GM10248 (cell line): ENCODE data around the gene SMG7.

ENCODE experiments used
- CTCF ChIA-PET: fragments of 300-600 bp; sonication (Branson Sonifier 250); formaldehyde crosslinking; extraction: SDS; loops from one replicate; lab custom pipeline; 2021; ENCODE audit warnings: antibody characterized with exemption; lab: Yijun Ruan, JAX
- POLR2A ChIA-PET: fragments of 350-650 bp; sonication (Branson Sonifier 250); formaldehyde crosslinking; extraction: SDS; loops from one replicate; lab custom pipeline; 2020; ENCODE audit warnings: antibody characterized with exemption; lab: Yijun Ruan, JAX
- DNase-seq: peaks from one replicate; pipeline ENCODE4 v3.0.0; 2012; ENCODE audit errors: extremely low spot score
- TF ChIP-seq, protein P1 (sequence below): IDR thresholded peaks from 2 replicates; pipeline ENCODE4 v1.5.1; 2012; ENCODE audit warnings: mild to moderate bottlenecking, low read depth; ENCODE audit errors: extremely low read depth, missing control alignments, control extremely low read depth

The SMG7 gene

GRCh38 chr1:183550915-183551314 lies 78.6 kb downstream of the SMG7 start:
- CTCF ChIA-PET, result interaction anchor here (1.0 to 1.1 kb wide), 4 partner anchors 11 to 58 kb away, joined by 3 read pairs; no protein-coding TSS in a partner anchor
- DNase-seq, result no peak
- POLR2A ChIA-PET, result no interaction called here
- TF ChIP-seq, protein P1, sequence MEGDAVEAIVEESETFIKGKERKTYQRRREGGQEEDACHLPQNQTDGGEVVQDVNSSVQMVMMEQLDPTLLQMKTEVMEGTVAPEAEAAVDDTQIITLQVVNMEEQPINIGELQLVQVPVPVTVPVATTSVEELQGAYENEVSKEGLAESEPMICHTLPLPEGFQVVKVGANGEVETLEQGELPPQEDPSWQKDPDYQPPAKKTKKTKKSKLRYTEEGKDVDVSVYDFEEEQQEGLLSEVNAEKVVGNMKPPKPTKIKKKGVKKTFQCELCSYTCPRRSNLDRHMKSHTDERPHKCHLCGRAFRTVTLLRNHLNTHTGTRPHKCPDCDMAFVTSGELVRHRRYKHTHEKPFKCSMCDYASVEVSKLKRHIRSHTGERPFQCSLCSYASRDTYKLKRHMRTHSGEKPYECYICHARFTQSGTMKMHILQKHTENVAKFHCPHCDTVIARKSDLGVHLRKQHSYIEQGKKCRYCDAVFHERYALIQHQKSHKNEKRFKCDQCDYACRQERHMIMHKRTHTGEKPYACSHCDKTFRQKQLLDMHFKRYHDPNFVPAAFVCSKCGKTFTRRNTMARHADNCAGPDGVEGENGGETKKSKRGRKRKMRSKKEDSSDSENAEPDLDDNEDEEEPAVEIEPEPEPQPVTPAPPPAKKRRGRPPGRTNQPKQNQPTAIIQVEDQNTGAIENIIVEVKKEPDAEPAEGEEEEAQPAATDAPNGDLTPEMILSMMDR, result no peak

DNA sequence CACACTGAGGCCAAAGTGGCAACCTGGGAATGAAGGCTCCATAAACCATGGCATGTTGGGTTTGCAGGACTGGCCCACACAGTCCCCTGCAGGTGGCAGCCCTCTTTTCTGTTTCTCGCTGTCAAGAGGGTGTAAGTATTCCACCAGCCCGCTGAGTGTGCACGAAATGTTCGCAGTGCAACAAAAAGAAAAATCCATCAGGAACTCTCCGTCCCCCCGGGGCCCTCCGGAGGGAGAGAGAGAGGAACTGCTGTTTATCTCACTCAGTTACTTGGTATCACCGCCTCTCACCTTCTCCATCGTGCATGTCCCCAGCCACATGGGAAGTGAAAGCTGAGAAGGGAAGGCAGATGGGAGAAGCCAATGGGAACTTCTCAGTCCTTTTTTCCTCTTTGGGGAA lies 79.6 kb downstream of the SMG7 start:
- ChIA-PET CTCF (interaction anchor here (1.0 to 1.1 kb wide), 4 partner anchors 12 to 57 kb away, joined by 3 read pairs; no protein-coding TSS in a partner anchor), POLR2A (no interaction called here)
- DNase-seq, result no peak
- TF ChIP-seq, protein P1, result no peak

GRCh38 chr1:183552441-183552840 lies 80.1 kb downstream of the SMG7 start:
- CTCF ChIA-PET, result no interaction called here
- DNase-seq, result no peak
- TF ChIP-seq, protein P1, result no peak
- POLR2A ChIA-PET, result no interaction called here

DNA sequence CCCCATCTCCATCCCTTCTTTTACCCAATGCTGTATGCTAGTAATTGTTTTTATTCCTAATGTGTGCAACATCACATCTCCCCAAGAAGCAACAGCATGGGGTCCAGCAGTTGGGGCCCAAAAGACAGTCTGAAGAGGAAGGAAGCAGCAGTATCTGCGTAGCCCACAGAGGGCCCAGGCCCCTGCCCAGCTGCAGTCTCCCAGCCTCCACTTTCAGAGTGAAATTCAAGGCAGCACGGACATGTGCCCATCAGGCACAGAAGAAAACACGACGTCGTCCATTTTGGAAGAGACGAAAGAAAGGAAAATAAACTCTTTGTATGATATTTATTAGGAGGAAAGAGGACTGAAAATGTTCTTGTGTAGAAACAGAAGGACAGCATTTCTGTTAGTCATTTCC lies 80.6 kb downstream of the SMG7 start:
- TF ChIP-seq, protein P1, result no peak
- ChIA-PET CTCF (no interaction called here), POLR2A (no interaction called here)
- no peak for DNase-seq

DNA sequence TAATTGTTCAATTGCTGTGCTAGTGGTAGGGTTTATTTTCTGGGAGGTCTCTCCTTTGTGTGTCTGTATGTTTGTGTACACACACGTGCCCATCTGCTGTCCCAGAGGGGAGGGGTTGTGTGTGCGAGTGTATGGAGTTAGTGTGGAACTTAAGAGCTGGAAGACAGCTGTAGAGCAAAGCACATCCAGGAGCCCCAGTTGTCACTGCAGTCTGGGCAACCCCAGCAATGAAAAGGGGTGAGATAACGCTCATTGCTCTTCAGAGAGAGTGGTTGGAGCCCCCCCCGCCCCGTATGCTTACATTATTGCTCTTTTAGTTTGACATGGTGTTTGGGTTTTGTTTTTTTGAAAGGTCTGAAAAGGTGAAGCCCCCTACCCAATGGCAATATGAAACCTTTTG lies 81.0 kb downstream of the SMG7 start:
- CTCF ChIA-PET, result interaction anchor here (1.8 to 2.1 kb wide), 2 partner anchors 8 to 12 kb away, joined by 6 to 7 read pairs; no protein-coding TSS in a partner anchor
- POLR2A ChIA-PET, result no interaction called here
- no peak for DNase-seq
- TF ChIP-seq, protein P1, result no peak

GRCh38 chr1:183553764-183554163 lies 81.5 kb downstream of the SMG7 start:
- no peak for DNase-seq
- TF ChIP-seq, protein P1, result no peak
- CTCF ChIA-PET, result interaction anchor here (1.4 to 2.1 kb wide), 3 partner anchors 9 to 15 kb away, joined by 4 to 7 read pairs (median 6); no protein-coding TSS in a partner anchor
- POLR2A ChIA-PET, result no interaction called here
